Measurements from ENCODE around the gene RANBP10. TPM values are rescaled to one million over a fixed set of nuclear protein-coding genes. Genes with fewer than 3 reads are reported as not detected.
"Not testable (repeated sequence)": the region's sequence is repeated elsewhere in the genome, so short reads cannot be mapped to it uniquely, and the experiment has no call there.

The RANBP10 gene
- polyA plus RNA-seq (ENCODE audit: insufficient read length): 23.6 TPM

DNA sequence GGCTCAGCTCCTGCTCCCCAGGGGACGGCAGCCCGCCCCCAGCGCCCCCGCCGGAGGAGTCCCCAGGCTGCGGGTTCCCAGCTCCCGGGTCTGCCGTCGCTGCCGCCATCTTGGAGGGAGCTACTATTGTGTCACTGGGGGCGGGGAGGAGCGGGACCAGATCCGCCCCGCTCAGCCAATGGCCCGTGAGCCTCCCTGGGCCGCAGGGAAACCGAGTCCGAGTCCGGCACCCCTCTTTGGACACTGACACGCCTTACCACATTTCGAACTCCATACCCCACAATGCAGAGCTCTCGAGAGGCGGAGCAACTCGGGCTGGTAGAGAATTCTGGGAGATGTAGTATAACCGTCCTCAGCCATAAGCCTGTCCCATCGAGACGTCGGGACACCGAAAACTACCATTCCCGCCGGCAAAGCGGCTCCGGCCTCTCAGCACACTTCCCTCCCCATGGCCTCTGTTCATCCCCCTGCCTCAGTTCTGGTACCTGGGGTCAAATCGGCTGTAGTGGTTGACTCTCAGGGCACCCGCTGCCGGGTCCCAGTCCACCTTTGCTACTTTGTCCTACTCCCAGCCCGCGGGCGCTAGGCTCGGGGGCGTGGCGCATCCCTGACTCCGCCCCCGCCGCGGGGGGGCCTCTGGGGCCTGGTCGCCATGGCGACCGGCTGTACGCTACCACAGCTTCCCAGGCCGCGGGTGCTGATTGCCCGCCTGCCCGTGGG lies at the start of gene RANBP10, which contains the start of gene TSNAXIP1:
Gene RANBP10 (minus strand): TSS at position 133 of the 720 bp plus-strand sequence. CDS start 24 bp downstream, at position 109.
Gene TSNAXIP1 (plus strand): TSS at position 462 of the 720 bp plus-strand sequence. CDS start 261 bp downstream, outside the sequence.
- DNase-seq (ENCODE audit: low read depth): peak; percentile 99

DNA sequence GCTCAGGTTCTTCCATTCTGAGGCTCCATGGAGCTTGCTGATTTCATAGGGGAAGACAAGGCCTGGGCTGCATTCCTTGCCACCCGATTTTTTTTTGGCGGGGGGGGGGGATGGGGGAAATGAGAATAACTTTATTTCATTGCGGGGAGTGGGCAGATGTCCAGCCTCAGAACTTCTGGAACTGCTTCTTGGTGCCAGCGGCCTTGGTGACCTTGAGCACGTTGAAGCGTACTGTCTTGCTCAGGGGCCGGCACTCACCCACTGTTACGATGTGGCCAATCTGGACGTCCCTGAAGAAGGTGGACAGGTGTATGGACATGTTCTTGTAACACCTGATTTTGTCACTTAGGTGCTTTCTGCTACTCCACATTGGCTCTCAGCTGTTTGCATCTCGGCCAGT lies 49.4 kb upstream of the RANBP10 start:
- DNase-seq (ENCODE audit: low read depth): no peak

DNA sequence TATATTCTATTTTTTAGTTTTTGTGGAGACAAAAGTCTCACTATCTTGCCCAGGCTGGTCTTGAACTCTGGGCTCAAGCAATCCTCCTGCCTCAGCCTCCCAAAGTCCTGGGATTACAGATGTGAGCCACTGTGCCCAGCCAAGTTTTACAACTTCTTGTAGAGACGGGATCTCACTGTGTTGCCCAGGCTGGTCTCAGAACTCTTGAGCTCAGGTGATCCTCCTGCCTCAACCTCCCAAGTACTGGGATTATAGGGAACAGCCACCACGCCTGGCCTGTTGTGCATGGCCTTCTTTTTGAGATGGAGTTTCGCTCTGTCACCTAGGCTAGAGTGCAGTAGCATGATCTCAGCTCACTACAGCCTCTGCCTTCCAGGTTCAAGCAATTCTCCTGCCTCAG lies 47.3 kb upstream of the RANBP10 start:
- DNase-seq (ENCODE audit: low read depth): no peak

DNA sequence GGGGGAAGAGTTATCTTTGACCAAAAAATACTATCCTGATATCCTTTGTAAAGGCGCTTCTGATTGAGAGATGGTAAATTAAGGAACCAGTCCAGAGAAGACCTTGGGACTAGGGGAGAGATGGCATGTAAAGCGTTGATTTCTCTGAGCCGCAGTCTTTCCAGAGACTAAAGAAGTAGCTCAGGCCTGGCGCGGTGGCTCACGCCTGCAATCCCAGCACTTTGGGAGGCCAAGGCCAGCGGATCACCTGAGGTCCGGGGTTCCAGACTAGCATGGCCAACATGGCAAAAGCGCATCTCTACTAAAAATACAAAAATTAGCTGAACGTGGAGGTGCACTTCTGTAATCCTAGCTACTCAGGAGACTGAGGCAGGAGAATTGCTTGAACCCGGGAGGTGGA lies 41.8 kb upstream of the RANBP10 start:
- no peak for DNase-seq (ENCODE audit: low read depth)

DNA sequence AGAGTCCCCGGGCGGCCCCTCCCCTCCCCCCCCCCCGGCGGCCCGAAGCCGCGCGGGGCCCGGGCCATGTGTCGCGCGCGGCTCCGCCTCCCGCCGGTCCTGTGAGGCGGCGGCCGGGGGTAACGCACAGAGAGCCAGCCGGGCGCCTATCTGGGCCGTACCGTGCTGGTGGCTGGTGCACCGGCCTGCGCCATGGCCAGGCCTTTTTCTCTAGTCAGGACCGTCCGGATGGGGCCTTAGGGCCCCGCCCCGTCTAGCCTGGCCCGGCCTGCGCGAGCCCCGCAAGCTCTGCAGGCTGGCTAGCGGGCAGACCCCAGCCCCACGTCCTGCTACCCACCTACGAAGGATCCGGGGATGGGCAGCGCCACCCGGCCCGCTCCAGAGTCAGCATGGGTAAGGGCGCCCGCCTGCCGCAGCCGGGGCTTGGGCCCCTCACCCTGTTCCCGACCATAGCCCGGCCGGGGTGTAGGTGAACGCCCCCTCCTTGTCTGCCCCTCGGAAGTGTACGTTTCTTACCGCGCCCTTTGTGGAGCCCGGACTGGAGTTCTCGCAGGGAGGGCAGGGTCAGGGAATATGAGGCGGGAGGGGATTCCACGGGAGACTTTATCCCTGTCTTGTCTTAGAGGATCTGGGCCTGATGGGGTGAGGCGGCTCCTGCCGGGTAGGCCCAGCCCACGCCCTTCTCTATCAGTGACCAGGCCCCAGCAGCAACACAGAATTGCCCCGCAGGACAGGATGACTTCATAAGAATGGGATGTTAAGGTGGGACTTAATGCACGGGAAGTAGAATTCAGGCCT lies 40.9 kb upstream of the RANBP10 start, which contains the start of gene CENPT:
Gene CENPT (minus strand): TSS at position 630 of the 798 bp plus-strand sequence. CDS start 13,834 bp downstream, outside the sequence.
- no peak for DNase-seq (ENCODE audit: low read depth)

DNA sequence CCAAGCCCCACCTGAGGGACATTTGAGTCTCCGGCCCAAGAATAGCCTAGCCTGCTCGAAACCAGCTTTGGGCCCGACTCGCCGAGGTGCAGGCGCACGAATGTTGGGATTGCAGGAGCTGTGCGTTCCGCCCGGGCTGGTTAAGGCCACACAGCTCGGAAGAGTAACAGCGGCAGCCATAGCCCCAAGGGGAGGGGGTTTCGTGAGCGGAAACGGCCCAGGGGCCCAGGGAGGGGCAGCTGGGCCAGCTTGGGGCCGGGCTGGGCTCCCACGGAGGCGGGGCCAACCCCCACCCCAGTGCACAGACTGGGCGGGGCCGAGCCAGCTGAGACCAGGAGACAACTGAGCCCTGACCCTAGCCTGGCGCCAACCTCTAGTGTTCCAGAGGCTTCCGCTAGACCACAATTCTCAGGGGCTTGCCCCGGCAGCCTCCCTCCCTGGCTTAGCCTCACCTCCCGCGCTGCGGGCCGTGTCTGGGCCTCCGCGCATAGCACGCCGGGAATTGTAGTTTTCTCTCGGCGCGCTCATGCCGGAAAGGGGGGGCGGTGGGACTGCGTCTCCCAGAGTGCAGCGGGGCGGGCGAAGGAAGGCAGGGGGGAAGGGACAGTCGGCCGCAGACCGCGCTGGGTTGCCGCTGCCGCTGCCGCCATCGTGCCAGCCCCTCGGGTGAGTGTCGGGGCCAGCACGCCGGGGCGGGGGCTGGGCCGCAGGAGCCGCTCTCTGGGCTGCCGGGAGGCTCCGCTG lies 40.1 kb upstream of the RANBP10 start, which contains the start of gene NUTF2:
Gene NUTF2 (plus strand): TSS at position 614 of the 744 bp plus-strand sequence. CDS start 18,198 bp downstream, outside the sequence.
- peak; percentile 72 for DNase-seq (ENCODE audit: low read depth)

DNA sequence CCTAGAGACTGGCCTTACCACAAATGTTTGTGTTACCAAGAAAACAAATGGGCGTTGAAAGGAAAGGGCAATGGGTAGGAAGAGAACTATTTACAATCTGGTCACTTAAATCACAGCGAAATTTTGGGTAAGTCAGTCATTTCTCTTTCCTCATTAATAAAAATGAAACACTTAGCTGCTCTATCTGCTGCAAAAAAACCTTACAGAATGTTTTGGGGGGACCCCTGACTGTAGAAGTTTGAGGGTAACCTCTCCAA lies 39.6 kb upstream of the RANBP10 start:
- no peak for DNase-seq (ENCODE audit: low read depth)

DNA sequence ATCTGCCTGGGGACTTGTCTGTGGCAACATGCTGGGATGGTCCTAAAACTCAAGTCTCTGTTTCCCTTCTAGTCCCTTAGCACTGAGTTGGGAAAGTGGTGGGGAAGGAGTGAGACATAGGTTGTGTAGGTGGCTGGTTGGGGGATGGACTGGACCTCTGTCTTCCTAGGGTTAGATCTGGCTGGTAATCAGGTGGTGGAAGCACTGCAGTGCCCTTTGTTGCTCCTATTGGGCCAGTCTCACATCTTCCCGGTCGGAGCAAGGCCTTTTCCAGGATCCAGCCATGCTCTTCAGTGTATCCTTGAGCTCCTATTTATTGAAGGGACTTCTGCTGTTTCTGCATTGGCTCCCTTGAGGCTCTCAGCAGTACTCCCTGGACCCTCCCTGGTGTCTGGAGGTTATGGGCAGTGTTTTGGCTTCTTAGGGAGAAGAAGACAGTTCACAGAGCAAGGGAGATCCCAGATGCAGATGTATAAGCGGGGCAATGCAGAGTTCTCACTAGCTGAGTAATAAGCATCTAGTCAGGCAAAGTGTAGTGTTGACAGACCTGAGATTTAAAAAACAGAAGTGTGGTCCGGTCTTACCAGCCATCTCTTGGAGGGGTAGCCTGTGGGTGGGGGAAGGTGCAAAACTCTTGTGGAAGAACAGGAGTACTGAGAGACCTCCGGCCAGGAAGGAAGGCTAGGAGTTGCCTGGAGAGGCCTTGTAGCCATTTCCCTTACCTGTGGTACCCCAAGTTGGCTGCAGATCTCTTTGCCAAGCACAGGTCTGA lies 39.1 kb upstream of the RANBP10 start:
- no peak for DNase-seq (ENCODE audit: low read depth)

DNA sequence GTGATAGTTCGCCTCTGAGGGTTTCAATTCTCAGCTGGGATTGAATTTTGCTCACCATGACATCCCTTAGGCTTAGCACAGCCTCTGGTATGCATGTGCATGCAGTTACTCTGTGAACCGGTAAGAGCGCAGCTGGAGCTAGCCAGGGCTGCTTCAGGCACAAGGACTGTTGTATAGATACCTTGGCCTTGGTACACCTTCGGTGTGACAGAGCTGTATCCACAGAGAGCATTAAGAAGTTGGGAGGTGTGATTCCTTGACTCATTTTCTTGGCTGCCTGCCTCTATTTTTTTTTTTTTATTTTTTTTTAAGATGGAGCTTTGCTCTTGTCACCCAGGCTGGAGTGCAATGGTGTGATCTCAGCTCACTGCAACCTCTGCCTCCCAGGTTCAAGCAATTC lies 38.1 kb upstream of the RANBP10 start:
- DNase-seq (ENCODE audit: low read depth): no peak

DNA sequence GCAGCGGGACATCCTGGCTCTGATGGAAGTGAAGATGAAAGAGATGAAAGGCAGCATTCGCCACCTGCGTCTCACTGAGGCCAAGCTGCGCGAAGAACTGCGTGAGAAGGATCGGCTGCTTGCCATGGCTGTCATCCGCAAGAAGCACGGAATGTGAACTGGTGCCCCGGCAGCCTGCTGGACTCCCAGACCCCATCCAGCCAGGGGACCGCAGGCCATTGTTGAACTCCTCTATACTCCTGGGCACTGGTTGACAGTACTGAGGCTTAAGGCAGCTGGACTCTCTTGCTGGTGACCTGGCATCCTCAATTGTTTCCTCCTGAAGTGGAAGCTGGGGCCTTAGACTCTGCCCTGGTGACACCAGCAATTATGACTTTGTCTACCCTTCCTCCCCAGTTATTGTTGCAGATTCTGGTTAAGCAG lies 37.0 kb upstream of the RANBP10 start:
- no peak for DNase-seq (ENCODE audit: low read depth)

DNA sequence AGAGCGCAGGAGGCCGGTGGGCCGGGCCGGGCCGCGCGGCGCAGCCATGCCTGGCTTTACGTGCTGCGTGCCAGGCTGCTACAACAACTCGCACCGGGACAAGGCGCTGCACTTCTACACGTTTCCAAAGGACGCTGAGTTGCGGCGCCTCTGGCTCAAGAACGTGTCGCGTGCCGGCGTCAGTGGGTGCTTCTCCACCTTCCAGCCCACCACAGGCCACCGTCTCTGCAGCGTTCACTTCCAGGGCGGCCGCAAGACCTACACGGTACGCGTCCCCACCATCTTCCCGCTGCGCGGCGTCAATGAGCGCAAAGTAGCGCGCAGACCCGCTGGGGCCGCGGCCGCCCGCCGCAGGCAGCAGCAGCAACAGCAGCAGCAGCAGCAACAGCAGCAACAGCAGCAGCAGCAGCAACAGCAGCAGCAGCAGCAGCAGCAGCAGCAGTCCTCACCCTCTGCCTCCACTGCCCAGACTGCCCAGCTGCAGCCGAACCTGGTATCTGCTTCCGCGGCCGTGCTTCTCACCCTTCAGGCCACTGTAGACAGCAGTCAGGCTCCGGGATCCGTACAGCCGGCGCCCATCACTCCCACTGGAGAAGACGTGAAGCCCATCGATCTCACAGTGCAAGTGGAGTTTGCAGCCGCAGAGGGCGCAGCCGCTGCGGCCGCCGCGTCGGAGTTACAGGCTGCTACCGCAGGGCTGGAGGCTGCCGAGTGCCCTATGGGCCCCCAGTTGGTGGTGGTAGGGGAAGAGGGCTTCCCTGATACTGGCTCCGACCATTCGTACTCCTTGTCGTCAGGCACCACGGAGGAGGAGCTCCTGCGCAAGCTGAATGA lies 36.4 kb upstream of the RANBP10 start:
- DNase-seq (ENCODE audit: low read depth): no peak

DNA sequence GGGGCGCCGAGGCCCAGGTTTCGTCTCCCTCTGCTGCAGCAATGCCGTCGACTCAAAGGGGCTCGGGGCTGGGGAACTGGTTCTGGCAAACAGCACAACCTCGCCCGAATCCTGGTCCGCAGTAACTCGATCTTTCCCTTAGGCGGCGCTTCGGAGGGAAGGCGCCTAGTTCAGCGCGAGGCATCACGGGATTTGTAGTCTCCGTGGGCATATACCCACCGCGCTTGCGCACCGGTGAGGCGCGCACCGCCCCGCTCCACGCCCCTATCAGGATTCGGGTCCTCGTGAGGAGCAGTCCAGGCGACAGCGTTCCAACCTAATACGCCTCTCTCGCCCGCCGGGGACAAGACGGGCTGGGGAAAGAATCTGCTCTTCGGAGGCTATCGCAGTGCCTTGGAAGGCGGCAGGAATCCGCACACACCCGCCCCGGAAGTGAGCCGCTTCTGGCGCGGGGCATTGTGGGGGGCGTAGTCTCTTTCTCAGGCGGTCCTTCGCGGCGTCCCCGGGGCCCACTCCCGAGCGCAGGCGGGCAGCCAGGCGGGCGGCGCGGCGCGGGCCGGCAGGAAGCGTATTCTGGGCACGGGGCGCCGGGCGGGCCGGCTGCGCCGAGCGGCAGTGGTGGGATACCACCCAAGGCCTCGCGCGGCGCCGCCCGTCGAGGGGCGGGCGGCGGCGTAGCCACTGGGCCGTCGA lies 35.6 kb upstream of the RANBP10 start, which contains the start of gene THAP11:
Gene THAP11 (plus strand): TSS at position 505 of the 693 bp plus-strand sequence. CDS start 235 bp downstream, outside the sequence.
- peak; percentile 90 for DNase-seq (ENCODE audit: low read depth)

DNA sequence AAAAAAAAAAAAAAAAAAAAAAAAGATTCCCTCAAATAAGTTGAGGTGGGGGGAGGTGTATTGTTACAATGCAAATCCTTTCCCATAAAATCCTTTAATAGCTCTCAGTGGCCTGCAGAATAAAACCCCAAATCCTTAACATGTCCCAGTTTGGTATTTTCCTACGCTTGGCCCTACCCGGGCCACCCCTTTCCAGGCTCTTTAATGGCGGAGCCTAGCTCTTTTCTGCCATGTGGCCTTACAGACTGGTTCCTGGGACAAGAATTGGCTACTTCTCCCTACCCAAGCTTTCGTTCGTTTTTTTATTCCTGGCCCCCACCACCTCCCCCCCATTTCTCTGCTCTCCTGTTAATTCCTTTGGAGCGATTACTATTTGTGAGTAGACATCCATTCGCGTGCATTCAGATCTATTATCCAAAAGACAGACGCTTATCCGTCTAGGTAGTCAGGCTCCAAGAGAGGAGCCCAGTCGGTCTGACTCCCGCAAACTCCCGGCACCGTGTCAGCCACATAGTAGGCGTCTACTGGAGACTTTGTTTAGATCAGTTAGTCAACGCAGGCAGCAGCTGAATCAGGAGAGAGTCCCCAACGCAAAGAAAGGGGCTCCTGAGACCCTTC lies 34.9 kb upstream of the RANBP10 start:
- no peak for DNase-seq (ENCODE audit: low read depth)

DNA sequence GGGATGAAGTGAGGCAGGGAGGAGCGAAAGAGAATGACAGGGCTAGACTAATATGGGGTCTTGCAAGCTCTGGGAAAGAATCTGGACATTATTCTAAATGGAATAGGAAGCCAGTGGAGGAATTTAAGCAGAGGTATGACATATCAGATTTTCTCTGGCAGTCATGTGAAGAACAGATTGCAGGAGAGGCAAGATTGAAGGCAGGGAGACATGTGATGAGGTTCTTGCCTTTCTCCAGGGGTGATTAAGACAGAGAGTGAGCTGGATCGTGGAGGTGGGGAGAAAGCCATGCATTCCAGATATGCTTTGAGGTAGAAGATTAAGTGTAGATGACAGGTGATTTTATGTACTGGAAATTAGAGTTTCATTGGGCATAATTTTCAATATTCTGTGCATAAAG lies 31.5 kb upstream of the RANBP10 start:
- no peak for DNase-seq (ENCODE audit: low read depth)

DNA sequence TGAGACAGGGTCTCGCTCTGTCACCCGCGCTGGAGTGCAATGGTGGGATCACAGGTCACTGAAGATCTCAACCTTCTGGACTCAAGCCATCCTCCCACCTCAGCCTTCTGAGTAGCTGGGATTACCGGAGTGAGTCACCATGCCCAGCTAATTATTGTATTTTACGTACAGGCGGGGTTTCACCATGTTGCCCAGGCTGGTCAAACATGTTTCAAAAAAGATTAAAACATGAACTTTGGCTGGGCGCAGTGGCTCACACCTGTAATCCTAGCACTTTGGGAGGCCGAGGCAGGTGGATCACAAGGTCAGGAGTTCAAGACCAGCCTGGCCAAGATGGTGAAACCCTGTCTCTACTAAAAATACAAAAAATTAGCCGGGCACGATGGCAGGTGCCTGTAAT lies 30.8 kb upstream of the RANBP10 start:
- DNase-seq (ENCODE audit: low read depth): not testable (repeated sequence)

DNA sequence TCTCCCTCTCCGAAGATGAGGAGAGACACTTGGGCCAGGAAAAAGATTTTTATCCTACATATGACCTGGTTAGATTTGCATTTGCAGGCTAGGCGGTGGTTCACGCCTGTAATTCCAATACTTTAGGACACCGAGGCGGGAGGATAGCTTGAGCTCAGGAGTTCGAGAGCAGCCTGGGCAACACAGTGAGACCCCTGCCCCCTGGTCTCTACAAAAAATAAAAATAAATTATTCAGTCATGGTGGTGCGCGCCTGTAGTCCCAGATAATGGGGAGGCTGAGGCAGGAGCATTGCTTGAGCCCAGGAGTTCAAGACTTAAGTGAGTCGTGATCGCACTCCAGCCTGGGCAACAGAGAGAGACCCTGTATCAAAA lies 27.9 kb upstream of the RANBP10 start:
- no peak for DNase-seq (ENCODE audit: low read depth)

DNA sequence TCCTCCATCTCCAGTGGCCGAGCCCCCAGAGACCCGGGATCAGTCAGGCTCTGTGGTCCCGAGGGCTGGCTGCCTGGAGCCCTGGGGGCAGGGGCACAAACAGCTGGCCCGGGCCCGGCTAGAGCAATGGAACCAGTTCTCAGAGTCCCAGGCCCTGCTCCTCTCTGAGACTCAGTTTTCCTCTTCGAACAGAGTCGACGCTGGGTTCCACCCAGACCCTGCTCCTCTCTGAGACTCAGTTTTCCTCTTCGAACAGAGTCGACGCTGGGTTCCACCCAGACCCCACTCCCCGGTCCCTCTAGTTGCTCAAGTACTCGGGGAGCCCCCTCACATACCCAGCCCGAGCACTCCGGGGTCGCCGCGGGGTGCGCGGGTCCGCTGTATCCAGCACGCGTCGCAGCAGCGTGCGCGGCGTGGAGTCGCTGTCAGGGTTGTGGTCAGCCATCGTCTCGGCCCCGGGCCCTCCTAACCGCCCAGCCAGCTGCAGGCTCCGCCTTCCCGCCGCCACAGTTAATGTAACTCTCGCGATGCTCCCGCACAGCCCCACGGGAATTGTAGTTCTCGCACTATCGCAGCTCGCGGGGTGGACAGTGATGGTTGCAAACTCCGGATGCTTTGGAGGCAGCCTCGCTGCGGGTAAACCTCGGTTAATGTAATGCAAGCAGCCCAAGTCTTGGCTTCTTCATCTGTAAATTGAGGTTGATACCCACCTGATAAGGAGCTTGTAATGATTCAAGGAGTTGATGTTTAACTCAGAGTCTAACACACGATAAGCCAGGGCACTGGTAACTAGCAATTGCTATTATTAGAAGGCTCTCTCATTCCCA lies 27.3 kb upstream of the RANBP10 start:
- DNase-seq (ENCODE audit: low read depth): peak; percentile 90

DNA sequence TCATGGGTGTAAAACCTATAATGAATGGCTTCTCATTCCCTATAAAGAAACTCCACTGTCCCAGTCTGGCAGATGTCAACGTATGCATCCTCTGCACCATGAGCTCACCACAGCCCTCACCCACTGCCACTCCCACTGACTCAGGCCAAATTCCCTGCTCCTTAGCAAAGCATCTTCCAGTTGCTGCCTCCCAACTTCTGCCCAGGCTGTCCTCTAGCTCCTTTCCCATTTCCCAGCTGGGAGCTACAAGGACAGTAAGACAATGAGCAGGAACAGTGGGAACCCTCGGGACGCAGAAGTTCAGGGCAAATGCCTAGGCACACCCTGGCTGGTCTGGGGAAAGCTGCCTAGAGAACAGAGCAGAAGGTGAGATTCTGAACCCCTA lies 26.7 kb upstream of the RANBP10 start:
- DNase-seq (ENCODE audit: low read depth): no peak
